Suppressor macrophage treated with lipopolysaccharide for 1 hour (primary cell): ENCODE measurements around the gene CPNE5.
A peak's percentile ranks its signal among the peaks of the same experiment; 100 is the strongest.

Experiments used
- DNase-seq, 3 donors: peaks; one replicate each; pipeline ENCODE4 v3.0.0-alpha.2; 2020 to 2022

The CPNE5 gene

DNA sequence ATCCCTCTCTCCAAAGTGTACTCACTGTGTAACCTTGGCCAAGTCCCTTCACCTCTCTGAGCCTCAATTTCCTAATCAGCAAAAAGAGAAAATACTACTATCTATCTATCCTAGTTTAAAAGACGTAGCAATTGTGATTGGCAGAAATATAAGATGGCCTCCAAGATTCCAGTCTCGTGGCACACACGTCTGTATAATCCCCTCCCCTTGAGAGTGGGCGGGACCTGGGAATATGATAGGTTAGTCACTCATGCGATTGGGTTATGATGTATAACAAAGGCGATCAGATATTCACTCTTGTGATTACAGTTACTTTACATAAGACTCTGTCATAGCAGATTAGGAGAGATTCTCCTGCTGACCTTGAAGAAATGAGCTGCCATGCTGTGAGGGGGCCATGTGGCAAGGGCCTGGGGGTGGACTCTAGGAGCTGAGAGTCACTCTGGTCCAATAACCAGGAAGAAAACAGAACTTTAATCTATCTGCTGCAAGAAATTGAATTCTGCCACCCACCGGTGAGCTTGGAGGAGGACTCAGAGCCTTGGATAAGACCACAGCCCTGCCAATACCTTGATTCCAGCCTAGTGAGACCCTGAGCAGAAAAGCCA lies 6.0 kb downstream of the CPNE5 start:
- no peak for DNase-seq

- DNase-seq, result no peak
Measured at GRCh38 chr6:36832313-36832712, 6.9 kb downstream of the CPNE5 start.

DNA sequence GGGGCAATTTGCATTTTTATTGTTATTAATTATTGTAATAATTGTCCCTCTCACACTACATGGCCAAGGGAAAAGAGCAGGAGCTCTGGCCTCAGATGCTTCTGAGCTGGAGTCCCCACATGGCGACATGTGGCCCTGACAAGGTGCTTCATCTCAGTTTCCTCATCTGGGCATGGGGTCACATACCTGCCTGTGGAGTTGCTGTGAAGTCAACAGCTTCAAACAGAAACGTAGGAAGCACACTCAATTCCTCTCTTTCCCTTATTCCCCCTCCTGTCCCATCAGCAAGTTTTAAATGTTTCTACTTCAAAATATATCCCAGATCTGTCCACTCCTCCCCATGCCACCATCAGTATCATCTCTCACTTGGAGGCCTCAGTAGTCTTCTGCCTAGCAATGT lies 8.7 kb downstream of the CPNE5 start:
- no peak for DNase-seq

GRCh38 chr6:36829919-36830544 lies 9.2 kb downstream of the CPNE5 start:
- no peak for DNase-seq

GRCh38 chr6:36827261-36828079 lies 11.8 kb downstream of the CPNE5 start:
- DNase-seq, result peak; percentile 87 to 88 (median 87)

GRCh38 chr6:36826520-36827227 lies 12.6 kb downstream of the CPNE5 start:
- DNase-seq, result no peak

DNA sequence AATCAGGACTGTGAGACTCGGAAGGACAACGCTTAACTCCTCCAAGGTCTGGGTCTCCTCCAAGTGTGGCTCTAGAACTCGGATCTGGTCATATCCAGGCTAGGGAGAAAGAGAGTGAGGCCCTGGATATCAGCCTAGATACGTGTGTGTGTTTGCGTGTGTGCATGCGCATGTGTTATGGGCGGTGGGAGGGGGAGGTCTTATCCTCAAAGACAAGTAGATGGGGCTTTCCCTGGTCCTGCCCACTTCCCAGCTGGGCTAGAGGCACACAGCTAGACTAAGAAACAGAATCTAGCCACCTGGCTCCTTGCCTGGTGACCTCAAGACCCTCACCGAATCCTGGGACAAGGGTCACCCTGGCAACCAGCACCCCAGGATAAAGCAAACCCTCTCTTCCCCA lies 13.2 kb downstream of the CPNE5 start:
- no peak for DNase-seq

GRCh38 chr6:36825452-36825851 lies 13.8 kb downstream of the CPNE5 start:
- DNase-seq, result no peak

DNA sequence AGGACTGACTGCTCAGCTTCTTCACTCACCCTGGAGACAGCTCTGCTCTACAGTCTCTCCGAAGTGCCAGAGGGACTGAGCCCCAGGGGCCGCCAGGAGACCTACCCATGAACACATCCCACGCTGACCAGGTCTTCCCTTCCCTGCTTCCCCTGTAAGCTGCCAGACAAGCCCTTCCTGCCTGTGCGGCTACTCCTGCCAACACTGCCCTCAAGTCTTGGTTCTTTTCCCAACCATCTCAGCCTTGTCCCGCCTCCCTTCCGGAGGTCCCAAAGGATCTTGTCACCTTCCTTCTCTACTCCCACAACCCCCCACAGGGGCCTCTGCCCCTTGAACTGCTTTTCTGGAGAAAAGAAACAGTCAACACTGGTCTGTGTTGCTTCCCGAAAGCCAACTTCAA lies 15.0 kb downstream of the CPNE5 start:
- DNase-seq, result no peak

- DNase-seq, result no peak
Measured at GRCh38 chr6:36823421-36824096, 15.7 kb downstream of the CPNE5 start.

GRCh38 chr6:36822506-36823269 lies 16.6 kb downstream of the CPNE5 start:
- DNase-seq, result no peak

- no peak for DNase-seq
Measured at GRCh38 chr6:36821581-36822335, 17.5 kb downstream of the CPNE5 start.

GRCh38 chr6:36820700-36821580 lies 18.3 kb downstream of the CPNE5 start:
- DNase-seq, result peak; percentile 70 to 75 (median 72)

- no peak for DNase-seq
Measured at GRCh38 chr6:36818756-36819155, 20.5 kb downstream of the CPNE5 start.

DNA sequence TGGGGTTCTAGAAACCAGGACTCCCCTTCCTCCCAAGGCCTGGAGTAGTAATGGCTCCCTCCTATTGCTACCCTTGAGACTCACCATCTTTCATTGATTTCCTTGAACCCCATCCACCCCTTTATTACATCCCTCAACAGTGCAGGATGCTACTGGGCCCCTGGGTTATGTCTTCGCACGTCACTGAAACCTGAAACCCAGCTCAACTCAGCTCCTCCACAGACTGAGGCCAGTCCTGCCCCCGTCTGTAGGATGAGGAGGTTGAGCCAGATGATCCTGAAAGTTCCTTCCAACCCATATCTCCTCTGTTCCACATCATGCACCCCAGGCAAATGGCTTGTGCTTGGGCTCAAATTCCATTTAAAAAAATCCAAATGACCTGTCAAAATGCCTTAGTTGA lies 21.4 kb downstream of the CPNE5 start:
- DNase-seq, result no peak

GRCh38 chr6:36817176-36817817 lies 21.9 kb downstream of the CPNE5 start:
- no peak for DNase-seq

DNA sequence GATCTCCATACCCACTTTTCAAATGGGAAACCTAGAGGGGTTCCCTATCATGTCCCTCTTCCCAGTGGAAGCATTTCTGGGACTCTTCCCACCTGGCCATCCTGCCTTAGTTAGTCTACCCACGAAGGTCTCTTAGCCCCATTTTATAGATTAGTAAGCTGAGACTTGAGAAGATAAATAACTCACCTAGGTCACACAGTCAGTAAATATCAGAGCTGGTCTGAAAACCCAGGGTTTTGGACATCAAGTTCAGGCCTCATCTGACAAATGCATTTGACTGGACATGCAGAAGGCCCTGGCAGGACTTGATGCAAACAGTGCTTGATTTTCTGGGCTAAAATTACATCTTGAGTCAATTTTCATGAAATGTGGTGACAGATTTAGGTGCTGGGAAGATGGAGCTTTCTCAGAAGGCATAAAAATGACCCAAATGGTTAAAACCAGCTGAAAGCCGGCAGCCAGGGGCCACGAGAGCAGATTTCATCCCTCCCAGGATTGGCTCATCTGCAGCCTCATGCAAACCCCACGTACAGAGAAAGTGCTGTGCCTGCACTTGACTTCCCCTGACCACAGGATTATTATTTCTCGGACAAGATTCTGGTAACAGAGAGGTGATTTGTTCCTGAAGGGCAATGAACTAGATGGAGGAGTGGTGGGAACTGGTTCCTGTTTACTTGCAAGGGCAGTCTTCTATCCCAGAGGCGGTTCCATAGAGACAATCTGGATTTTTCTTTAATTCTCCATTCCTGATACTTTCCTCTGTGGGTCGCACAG lies 23.1 kb downstream of the CPNE5 start:
- no peak for DNase-seq

- DNase-seq, result no peak
Measured at GRCh38 chr6:36814249-36814648, 25.0 kb downstream of the CPNE5 start.

DNA sequence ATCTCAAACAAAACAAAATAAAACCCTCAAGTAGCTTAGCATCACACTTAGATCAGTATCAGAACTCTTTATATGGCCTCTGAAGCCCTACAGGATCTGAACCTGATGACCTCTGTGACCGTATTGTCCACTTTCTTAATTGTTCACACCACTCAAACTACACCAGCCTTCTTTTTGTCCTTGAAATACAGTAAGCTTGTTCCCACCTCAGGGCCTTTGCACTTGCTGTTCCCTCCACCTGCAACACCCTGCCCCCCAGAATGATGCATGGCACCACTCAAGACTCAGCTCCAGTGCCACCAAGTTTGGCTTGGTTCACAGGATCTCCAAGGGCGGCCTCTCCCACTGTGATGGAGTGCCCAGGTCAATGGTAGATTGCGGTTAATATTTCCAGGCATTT lies 25.7 kb downstream of the CPNE5 start:
- no peak for DNase-seq
